GM21515 (cell line): ENCODE data around the gene ZNF148.
"Not testable (repeated sequence)": the region's sequence is repeated elsewhere in the genome, so short reads cannot be mapped to it uniquely, and the experiment has no call there.

ENCODE experiments used
- ATAC-seq: cut with Tn5 transposase; IDR thresholded peaks from one replicate; pipeline ENCODE4 v1.9.1; 2021; ENCODE audit not compliant: unreplicated experiment

ZNF148 gene

GRCh38 chr3:125374996-125375941, at the start of gene ZNF148:
Gene ZNF148, minus strand, starts transcription at chr3:125375325. Its CDS starts 61,685 bp downstream, at chr3:125313640.
- peak; percentile 83 for ATAC-seq

- ATAC-seq, result no peak
These were observed 43.2 kb upstream of the ZNF148 start for GRCh38 chr3:125418306-125418705.

GRCh38 chr3:125416235-125416634, 41.1 kb upstream of the ZNF148 start:
- ATAC-seq, result no peak

- no peak for ATAC-seq
These were observed 39.5 kb upstream of the ZNF148 start for GRCh38 chr3:125414669-125415068.

GRCh38 chr3:125410922-125411321, 35.8 kb upstream of the ZNF148 start:
- ATAC-seq, result no peak

- no peak for ATAC-seq
These were observed 30.9 kb upstream of the ZNF148 start for GRCh38 chr3:125406070-125406469.

- ATAC-seq, result not testable (repeated sequence)
These were observed 30.4 kb upstream of the ZNF148 start for GRCh38 chr3:125405515-125405914.

- no peak for ATAC-seq
These were observed 28.7 kb upstream of the ZNF148 start for GRCh38 chr3:125403789-125404188.

- ATAC-seq, result no peak
These were observed 27.5 kb upstream of the ZNF148 start for GRCh38 chr3:125402639-125403038.

GRCh38 chr3:125401402-125401801, 26.3 kb upstream of the ZNF148 start:
- no peak for ATAC-seq

GRCh38 chr3:125398952-125399351, 23.8 kb upstream of the ZNF148 start:
- ATAC-seq, result no peak

- ATAC-seq, result no peak
These were observed 20.0 kb upstream of the ZNF148 start for GRCh38 chr3:125395091-125395490.

- no peak for ATAC-seq
These were observed 19.3 kb upstream of the ZNF148 start for GRCh38 chr3:125394406-125394805.

- ATAC-seq, result no peak
These were observed 14.2 kb upstream of the ZNF148 start for GRCh38 chr3:125389282-125389681.

GRCh38 chr3:125388369-125388768, 13.2 kb upstream of the ZNF148 start:
- not testable (repeated sequence) for ATAC-seq

- no peak for ATAC-seq
These were observed 11.7 kb upstream of the ZNF148 start for GRCh38 chr3:125386811-125387210.

- no peak for ATAC-seq
These were observed 8.6 kb upstream of the ZNF148 start for GRCh38 chr3:125383744-125384143.

- no peak for ATAC-seq
These were observed 7.2 kb upstream of the ZNF148 start for GRCh38 chr3:125382298-125382697.

GRCh38 chr3:125381743-125382142, 6.6 kb upstream of the ZNF148 start:
- no peak for ATAC-seq

GRCh38 chr3:125381314-125381713, 6.2 kb upstream of the ZNF148 start:
- no peak for ATAC-seq

- no peak for ATAC-seq
These were observed 4.4 kb upstream of the ZNF148 start for GRCh38 chr3:125379483-125379882.

GRCh38 chr3:125378762-125379161, 3.6 kb upstream of the ZNF148 start:
- no peak for ATAC-seq
